Thyroid gland (tissue), 4 donors: ENCODE measurements around the gene TRH. TPM values are rescaled to one million over a fixed set of nuclear protein-coding genes. Genes with fewer than 3 reads are reported as not detected.

Experiments
- DNase-seq, 2 donors: peaks; one replicate each; pipeline ENCODE4 v3.0.0-alpha.2; 2019
- H3K27ac ChIP-seq, 3 donors: fragments of 200-600 bp; sonication (generic); 1 replicate in 2 of 3; 2 replicates in 1 of 3; pipeline ENCODE4 v1.5.1; 2016 to 2019; ENCODE audit warnings: mild to moderate bottlenecking in 1 of 3, moderate library complexity in 1 of 3
- H3K27me3 ChIP-seq: fragments of 200-600 bp; sonication (generic); one replicate; pipeline ENCODE4 v1.5.1; 2019
- H3K36me3 ChIP-seq, 2 donors: fragments of 200-600 bp; sonication (generic); one replicate each; pipeline ENCODE4 v1.5.1; 2016 to 2019
- H3K4me1 ChIP-seq, 2 donors: fragments of 200-600 bp; sonication (generic); one replicate each; pipeline ENCODE4 v1.5.1; 2017 to 2019
- H3K4me3 ChIP-seq, 3 donors: fragments of 200-600 bp; sonication (generic); replicated peaks in 1 of 3; 1 replicate in 2 of 3; 2 replicates in 1 of 3; pipeline ENCODE4 v1.5.1; 2016; ENCODE audit warnings: mild to moderate bottlenecking in 1 of 3
- H3K9me3 ChIP-seq: fragments of 200-600 bp; sonication (generic); one replicate; pipeline ENCODE4 v1.5.1; 2017
- POLR2A ChIP-seq, 2 donors: fragments of 450-650 bp; IDR thresholded peaks; one replicate each; pipeline ENCODE4 v1.6.1; 2017; ENCODE audit warnings: antibody characterized with exemption in 2 of 2, mild to moderate bottlenecking in 2 of 2, moderate library complexity in 1 of 2
- WGBS, 2 donors: methylation state at CpG; one replicate each; pipeline ENCODE4 v1.1.5; 2017; 5-methylcytosine and 5-hydroxymethylcytosine counted together
- intact Hi-C: fragments of 100-400 bp; cut with DNase I; formaldehyde crosslinking; loops from one replicate; pipeline ENCODE4 v1.15.1; 2023
- total RNA-seq, 4 donors: library from RNA; depleted of rRNA; stranded (reverse); fragments of >200 nt; gene quantifications; one replicate each; pipeline ENCODE4 v1.2.3, GENCODE V29; 2016
- TF ChIP-seq, protein P1 (sequence below), 6 experiments: fragments of 200-600 bp in 3 of 6; fragments of 450-650 bp in 3 of 6; sonication (generic) in 3 of 6; IDR thresholded peaks; one replicate each; pipeline ENCODE4 v1.5.1; 2016 to 2019; ENCODE audit warnings: antibody characterized with exemption in 6 of 6, mild to moderate bottlenecking in 2 of 6, inconsistent platforms in 1 of 6, moderate library complexity in 1 of 6

TRH gene
- total RNA-seq, 4 donors from 2014 or later: 0.22 TPM; not detected in 3

DNA sequence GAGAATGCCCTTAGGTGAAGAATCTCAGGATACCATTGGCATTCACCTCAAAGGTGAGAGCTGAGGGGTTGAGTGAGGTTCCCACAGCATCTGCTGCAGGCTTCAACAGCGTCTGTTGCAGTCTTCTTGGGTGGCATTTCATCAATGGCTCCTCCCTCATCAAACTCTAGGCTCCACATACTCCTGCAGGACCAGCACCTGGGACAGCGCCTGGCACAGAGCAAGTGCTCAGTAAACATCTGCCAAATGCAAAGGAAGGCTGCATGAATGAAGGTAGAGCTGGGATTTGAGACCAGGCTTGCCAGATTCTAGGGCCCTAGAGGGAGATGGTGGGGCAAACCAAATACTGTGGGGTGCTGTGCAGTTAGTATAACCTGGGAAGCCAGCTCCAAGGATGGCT lies 9.6 kb downstream of the TRH start:
- Histone ChIP-seq H3K27ac (no peak overlapping the region), H3K4me3 (no peak overlapping the region), H3K9me3 (no peaks in the 10 kb centered on the region), H3K27me3 (no peaks in the 10 kb centered on the region), H3K36me3 (no peaks in the 10 kb centered on the region), H3K4me1 (no peaks in the 10 kb centered on the region)
- no peak for DNase-seq
- TF ChIP-seq, protein P1, sequence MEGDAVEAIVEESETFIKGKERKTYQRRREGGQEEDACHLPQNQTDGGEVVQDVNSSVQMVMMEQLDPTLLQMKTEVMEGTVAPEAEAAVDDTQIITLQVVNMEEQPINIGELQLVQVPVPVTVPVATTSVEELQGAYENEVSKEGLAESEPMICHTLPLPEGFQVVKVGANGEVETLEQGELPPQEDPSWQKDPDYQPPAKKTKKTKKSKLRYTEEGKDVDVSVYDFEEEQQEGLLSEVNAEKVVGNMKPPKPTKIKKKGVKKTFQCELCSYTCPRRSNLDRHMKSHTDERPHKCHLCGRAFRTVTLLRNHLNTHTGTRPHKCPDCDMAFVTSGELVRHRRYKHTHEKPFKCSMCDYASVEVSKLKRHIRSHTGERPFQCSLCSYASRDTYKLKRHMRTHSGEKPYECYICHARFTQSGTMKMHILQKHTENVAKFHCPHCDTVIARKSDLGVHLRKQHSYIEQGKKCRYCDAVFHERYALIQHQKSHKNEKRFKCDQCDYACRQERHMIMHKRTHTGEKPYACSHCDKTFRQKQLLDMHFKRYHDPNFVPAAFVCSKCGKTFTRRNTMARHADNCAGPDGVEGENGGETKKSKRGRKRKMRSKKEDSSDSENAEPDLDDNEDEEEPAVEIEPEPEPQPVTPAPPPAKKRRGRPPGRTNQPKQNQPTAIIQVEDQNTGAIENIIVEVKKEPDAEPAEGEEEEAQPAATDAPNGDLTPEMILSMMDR (IDR thresholded peaks at IDR 0.05): no peak
- TF ChIP-seq POLR2A (IDR thresholded peaks at IDR 0.05): no peak
- 77 to 100% methylated on average over 1 to 2 of the region's 2 CpGs for WGBS, 2 donors
- intact Hi-C loops: no loop called here

DNA sequence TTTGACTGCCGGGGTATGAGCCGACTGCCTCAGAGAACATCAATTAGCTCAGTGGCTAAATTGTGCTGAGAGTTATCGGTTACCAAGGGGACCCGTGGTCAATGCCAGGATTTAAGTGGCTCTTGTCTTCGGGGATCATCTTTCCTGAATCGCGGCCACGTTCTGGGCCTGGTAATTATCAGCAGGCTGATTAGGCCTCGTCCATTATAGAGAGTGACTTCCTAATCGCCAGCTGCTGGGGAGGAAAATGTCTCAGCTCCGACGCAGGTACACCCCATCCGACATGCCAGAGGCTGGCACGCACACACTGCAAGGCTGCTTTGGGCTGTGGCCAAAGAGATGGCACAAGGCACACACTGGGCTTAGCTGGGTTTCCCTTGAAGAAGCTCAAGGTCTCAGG lies 10.6 kb downstream of the TRH start:
- TF ChIP-seq, protein P1 (IDR thresholded peaks at IDR 0.05): no peak
- TF ChIP-seq POLR2A (IDR thresholded peaks at IDR 0.05): no peak
- 79 to 86% methylated on average over 14 of the region's 14 CpGs for WGBS, 2 donors
- no peak for DNase-seq

DNA sequence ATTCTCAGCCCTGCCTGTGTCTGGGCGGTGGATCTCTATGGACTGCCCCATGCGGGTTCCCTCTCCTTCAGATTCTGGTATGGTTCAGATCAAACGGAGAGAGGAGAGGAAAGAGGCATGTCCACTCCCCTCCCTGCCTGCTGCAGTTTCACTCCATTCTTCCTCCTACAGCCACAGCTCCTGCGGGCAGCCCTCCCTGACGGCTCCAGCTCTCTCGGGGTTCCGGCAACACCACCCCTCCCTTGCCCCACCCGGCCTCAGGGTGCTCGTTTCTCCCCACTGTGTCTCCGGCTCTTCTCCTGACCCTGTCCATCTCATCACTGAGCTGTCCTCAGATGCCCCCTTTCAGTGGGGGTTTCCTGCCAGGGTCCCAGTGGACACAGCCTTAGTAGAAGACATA lies 13.9 kb downstream of the TRH start:
- Histone ChIP-seq H3K27me3 (no peaks in the 10 kb centered on the region), H3K4me3 (no peak overlapping the region), H3K27ac (no peak overlapping the region), H3K4me1 (no peaks in the 10 kb centered on the region), H3K36me3 (no peaks in the 10 kb centered on the region), H3K9me3 (no peaks in the 10 kb centered on the region)
- 64 to 74% methylated on average over 10 of the region's 10 CpGs for WGBS, 2 donors
- TF ChIP-seq POLR2A (IDR thresholded peaks at IDR 0.05): no peak
- TF ChIP-seq, protein P1 (IDR thresholded peaks at IDR 0.05): no peak
- intact Hi-C loops: no loop called here
- DNase-seq: no peak

More for the DNA sequence above, 10.6 kb downstream of the TRH start:
- H3K4me3 ChIP-seq: no peak overlapping the region
- H3K27ac ChIP-seq: no peak overlapping the region
- intact Hi-C loops: no loop called here
- H3K36me3 ChIP-seq: no peaks in the 10 kb centered on the region
- no peaks in the 10 kb centered on the region for H3K4me1 ChIP-seq
- no peaks in the 10 kb centered on the region for H3K9me3 ChIP-seq
- no peaks in the 10 kb centered on the region for H3K27me3 ChIP-seq

DNA sequence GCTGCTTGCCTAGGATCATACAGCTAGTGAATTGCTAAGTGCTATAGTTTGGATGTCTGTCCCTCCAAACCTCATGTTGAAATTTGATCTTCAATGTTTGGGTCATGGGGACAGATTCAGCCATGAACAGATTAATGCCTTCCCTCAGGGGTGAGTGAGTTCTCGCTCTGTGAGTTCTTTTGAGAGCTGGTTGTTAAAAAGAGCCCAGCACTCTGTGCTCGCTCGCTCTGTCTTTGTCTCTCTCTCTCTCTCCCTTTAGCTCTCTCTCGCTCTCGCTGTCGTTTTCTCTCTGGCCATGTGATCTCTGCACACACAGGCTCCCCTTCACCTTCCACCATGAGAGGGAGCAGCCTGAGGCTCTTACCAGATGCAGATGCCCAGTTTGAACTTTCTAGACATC lies 14.9 kb downstream of the TRH start:
- TF ChIP-seq, protein P1 (IDR thresholded peaks at IDR 0.05): no peak
- no peak for TF ChIP-seq POLR2A (IDR thresholded peaks at IDR 0.05)
- H3K9me3 ChIP-seq: no peaks in the 10 kb centered on the region
- WGBS, 2 donors: 46 to 47% methylated on average over 6 of the region's 6 CpGs
- no peak overlapping the region for H3K4me3 ChIP-seq
- H3K27ac ChIP-seq: no peak overlapping the region
- no peaks in the 10 kb centered on the region for H3K36me3 ChIP-seq
- intact Hi-C loops: no loop called here
- H3K27me3 ChIP-seq: no peaks in the 10 kb centered on the region
- no peak for DNase-seq
- no peaks in the 10 kb centered on the region for H3K4me1 ChIP-seq

DNA sequence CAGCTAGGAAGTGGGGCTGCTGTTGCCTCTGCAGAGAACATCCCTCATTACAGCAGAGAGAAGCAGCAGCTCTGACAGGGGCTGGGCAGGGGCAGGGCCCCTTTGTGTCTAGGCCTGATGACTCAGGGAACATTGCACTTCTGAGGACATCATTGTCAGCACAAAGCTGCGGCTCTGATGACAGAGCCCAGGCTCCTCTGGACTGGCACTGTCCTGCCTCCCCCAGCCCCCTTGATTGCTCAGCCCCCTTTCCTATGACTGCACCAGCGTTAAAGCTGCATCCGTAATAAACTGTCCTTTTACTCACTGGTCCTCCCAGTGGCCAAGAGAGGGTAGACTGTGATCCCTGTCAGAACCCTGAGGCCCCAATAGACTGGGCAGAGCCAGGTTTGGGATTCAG lies 18.3 kb downstream of the TRH start:
- no peak for DNase-seq
- WGBS, 2 donors: 37 to 39% methylated on average over 3 of the region's 3 CpGs
- no peak overlapping the region for H3K27ac ChIP-seq
- no peak overlapping the region for H3K4me3 ChIP-seq
- no peaks in the 10 kb centered on the region for H3K27me3 ChIP-seq
- intact Hi-C loops: no loop called here
- H3K9me3 ChIP-seq: no peaks in the 10 kb centered on the region
- H3K4me1 ChIP-seq: no peaks in the 10 kb centered on the region
- no peaks in the 10 kb centered on the region for H3K36me3 ChIP-seq
- TF ChIP-seq, protein P1 (IDR thresholded peaks at IDR 0.05): no peak
- no peak for TF ChIP-seq POLR2A (IDR thresholded peaks at IDR 0.05)
